Panc1 (cell line): ENCODE results near the gene ENTPD2. TPM values are rescaled to one million over a fixed set of nuclear protein-coding genes. Genes with fewer than 3 reads are reported as not detected.

Experiments used
- ATAC-seq: fragments of 200-7000 bp; cut with Tn5 transposase; 2 replicates; pipeline ENCODE4 v1.9.1; 2020; ENCODE audit warnings: mild to moderate bottlenecking, moderate library complexity
- BruUV-seq: library from RNA; stranded (reverse); fragments of 400-500 nt; replicated peaks from 2 replicates; lab custom pipeline; 2021; lab: Mats Ljungman, UMichigan
- CTCF ChIA-PET: fragments of 300-600 bp; sonication (Branson Sonifier 250); formaldehyde crosslinking; loops from one replicate; lab custom pipeline; 2022; ENCODE audit warnings: antibody characterized with exemption; lab: Charles Lee
- POLR2A ChIA-PET: fragments of 300-600 bp; sonication (Branson Sonifier 250); formaldehyde crosslinking; loops from one replicate; lab custom pipeline; 2022; ENCODE audit warnings: antibody characterized with exemption; lab: Charles Lee
- DNase-seq: peaks from one replicate; pipeline ENCODE4 v3.0.0-alpha.2; 2010; ENCODE audit warnings: low read depth, low spot score
- H3K27ac ChIP-seq: 2 replicates; pipeline ENCODE4 v1.5.1; 2011; ENCODE audit warnings: mild to moderate bottlenecking, low read length, inconsistent platforms
- H3K27me3 ChIP-seq: fragments of 200-500 bp; sonication (Bioruptor generic); 2 replicates; pipeline ENCODE4 v1.6.0; 2014; ENCODE audit warnings: low read length, inconsistent platforms; ENCODE audit not compliant: control insufficient read depth, insufficient read depth
- H3K36me3 ChIP-seq: fragments of 200-500 bp; sonication (Bioruptor generic); 2 replicates; pipeline ENCODE4 v1.5.1; 2014; ENCODE audit warnings: inconsistent platforms, mild to moderate bottlenecking, low read length, moderate library complexity; ENCODE audit not compliant: control insufficient read depth, insufficient read depth
- H3K4me1 ChIP-seq: 2 replicates; pipeline ENCODE4 v1.5.1; 2011; ENCODE audit warnings: inconsistent platforms, mild to moderate bottlenecking, low read length, moderate library complexity; ENCODE audit not compliant: control insufficient read depth, insufficient read depth
- H3K4me3 ChIP-seq, 2 experiments: 2 replicates each; pipeline ENCODE4 v1.5.1; 2011 to 2012; ENCODE audit warnings: low read depth in 2 of 2, low read length in 2 of 2, mild to moderate bottlenecking in 2 of 2, inconsistent platforms in 1 of 2, moderate library complexity in 1 of 2
- H3K9me3 ChIP-seq: fragments of 200-500 bp; sonication (Bioruptor generic); 2 replicates; pipeline ENCODE4 v1.5.1; 2014; ENCODE audit warnings: low read depth, mild to moderate bottlenecking, inconsistent platforms, low read length, moderate library complexity; ENCODE audit not compliant: control insufficient read depth, insufficient read depth
- CTCF ChIP-seq: fragments of 450-650 bp; IDR thresholded peaks from 2 replicates; pipeline ENCODE4 v1.5.1; 2017; ENCODE audit warnings: mild to moderate bottlenecking
- POLR2AphosphoS5 ChIP-seq: IDR thresholded peaks from 2 replicates; pipeline ENCODE4 v1.6.1; 2012; ENCODE audit warnings: mild to moderate bottlenecking, low read depth, low read length, moderate library complexity
- REST ChIP-seq, 2 experiments: IDR thresholded peaks; 2 replicates each; pipeline ENCODE4 v1.6.1; 2011 to 2012; ENCODE audit warnings: low read depth in 2 of 2, control low read depth in 1 of 2, low read length in 1 of 2, mild to moderate bottlenecking in 1 of 2, moderate library complexity in 1 of 2; ENCODE audit not compliant: insufficient read depth in 1 of 2
- SIN3A ChIP-seq: IDR thresholded peaks from 2 replicates; pipeline ENCODE4 v1.6.1; 2012; ENCODE audit warnings: low read depth, mild to moderate bottlenecking, low read length, moderate library complexity, borderline replicate concordance; ENCODE audit not compliant: insufficient read depth
- TCF7L2 ChIP-seq: IDR thresholded peaks from 2 replicates; pipeline ENCODE4 v1.6.1; 2011; ENCODE audit warnings: mild to moderate bottlenecking, low read depth, low read length, inconsistent platforms
- in situ Hi-C: cut with HindIII; loops from 2 replicates; pipeline ENCODE4 v1.10.0; 2016; ENCODE audit warnings: low sequenced_read_pairs, low pct_unique_long_range_greater_than_20kb
- intact Hi-C: fragments of 100-400 bp; cut with micrococcal nuclease; formaldehyde crosslinking; loops from one replicate; pipeline ENCODE4 v1.10.0; 2022; ENCODE audit not compliant: unreplicated experiment
- total RNA-seq: library from RNA; stranded (reverse); gene quantifications from one replicate; pipeline ENCODE4 v1.2.1, GENCODE V29; 2021; ENCODE audit not compliant: unreplicated experiment

The ENTPD2 gene
- total RNA-seq, 1 experiment from 2014 or later: 2.8 TPM

DNA sequence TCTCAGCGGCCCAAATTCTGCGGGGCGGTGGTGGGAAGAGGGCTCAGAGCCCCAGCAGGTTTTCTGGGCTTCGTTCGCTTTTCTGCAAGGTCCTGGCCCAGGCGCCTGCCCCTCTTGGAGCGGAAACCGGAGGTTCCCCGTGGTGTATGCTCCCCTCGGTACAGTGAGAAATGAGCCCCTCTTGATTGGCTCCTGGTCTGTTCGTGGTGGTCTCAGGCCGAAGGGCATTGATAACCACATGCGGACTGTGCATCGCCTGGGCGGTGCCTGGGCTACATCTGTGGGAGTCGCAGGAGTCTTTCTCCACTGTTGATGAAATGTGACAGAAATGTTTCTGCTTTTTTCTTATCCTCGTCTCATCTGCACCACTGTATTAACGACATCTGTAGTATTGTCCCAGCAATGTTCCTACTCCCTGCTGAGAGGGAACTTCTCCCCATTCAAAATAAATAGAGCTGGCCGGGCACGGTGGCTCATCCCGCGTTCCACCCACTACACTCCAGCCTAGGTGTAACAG, 33.6 kb upstream of the ENTPD2 start:
- no peaks in the 10 kb centered on the region for H3K27me3 ChIP-seq
- in situ Hi-C loops (no loop called here), intact Hi-C loops (no loop called here)
- no peaks in the 10 kb centered on the region for H3K9me3 ChIP-seq
- TF ChIP-seq TCF7L2 (no peak), CTCF (no peak), REST (IDR thresholded peaks at IDR 0.05; ENCODE audit: insufficient read depth in 1 of 2, low read depth in 2 of 2, low read length in 1 of 2) (no peak), POLR2AphosphoS5 (no peak), SIN3A (no peak)
- no TSS peak for BruUV-seq
- ChIA-PET CTCF (no interaction called here), POLR2A (no interaction called here)
- peak overlapping the region; percentile 88 for H3K27ac ChIP-seq
- H3K36me3 ChIP-seq: no peaks in the 10 kb centered on the region; the same call in 1 of the 2 replicates
- peak overlapping the region; percentile 63 to 73 for H3K4me3 ChIP-seq
- peaks cover 38% of the 10 kb centered on the region for H3K4me1 ChIP-seq
- ATAC-seq (no peak), DNase-seq (no peak)

DNA sequence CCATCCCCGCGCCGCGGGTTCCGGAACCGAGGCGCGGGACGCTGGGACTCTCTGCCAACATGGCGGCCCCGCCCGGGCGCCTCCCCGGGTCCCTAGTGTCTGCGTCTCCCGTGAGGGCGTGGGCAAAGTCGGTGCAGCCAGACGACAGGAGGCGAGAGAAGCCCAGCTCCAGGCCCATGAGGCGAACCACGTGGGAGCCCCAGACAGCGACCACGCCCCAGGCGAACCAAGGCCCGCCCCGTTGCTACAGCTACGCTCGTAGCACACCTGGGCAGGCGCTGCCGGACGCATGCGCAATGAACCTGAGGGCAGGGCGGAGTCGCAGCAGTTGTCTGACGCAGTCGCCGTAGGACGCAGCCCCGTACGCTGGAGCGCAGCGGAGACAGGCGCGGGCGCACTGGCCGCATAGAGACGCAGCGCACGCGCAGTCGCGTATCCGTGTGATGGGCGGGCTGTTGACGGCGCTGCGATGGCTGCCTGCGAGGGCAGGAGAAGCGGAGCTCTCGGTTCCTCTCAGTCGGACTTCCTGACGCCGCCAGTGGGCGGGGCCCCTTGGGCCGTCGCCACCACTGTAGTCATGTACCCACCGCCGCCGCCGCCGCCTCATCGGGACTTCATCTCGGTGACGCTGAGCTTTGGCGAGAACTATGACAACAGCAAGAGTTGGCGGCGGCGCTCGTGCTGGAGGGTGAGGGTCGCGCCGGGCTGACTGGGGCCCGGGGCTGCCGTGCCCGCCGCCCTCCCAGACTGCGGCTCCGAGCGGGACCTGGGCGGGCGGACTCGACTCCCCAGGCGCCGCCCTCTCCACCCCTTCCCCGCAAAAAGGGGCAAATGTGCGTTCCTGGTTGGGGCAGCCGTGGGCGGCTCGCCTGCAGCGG, 32.9 kb upstream of the ENTPD2 start, which contains the start of gene MAN1B1:
MAN1B1 (plus strand) TSS at position 455 of the 878 bp plus-strand sequence; CDS start at position 470, 15 bp downstream.
- intact Hi-C loops: no loop called here
- no TSS peak for BruUV-seq
- in situ Hi-C loops: no loop called here
- Histone ChIP-seq H3K27me3 (no peaks in the 10 kb centered on the region), H3K4me1 (peaks cover 40% of the 10 kb centered on the region), H3K4me3 (peak within 1 kb of the TSS; percentile 63 to 73), H3K27ac (peak within 1 kb of the TSS; percentile 88), H3K9me3 (no peaks in the 10 kb centered on the region), H3K36me3 (no peaks in the 10 kb centered on the region; the same call in 1 of the 2 replicates)
- ATAC-seq (peak; percentile 91), DNase-seq (peak; percentile 91)
- CTCF ChIA-PET: interaction anchor here (0.5 to 0.7 kb wide), 3 partner anchors 19 to 150 kb away, joined by 3 to 5 read pairs (median 3); no protein-coding TSS in a partner anchor
- TF ChIP-seq REST (IDR thresholded peaks at IDR 0.05; ENCODE audit: insufficient read depth in 1 of 2, low read depth in 2 of 2, low read length in 1 of 2): peak in 1 of 2 experiments; percentile 71; a peak in 1 of 4 replicates
- TF ChIP-seq CTCF: no peak
- TF ChIP-seq TCF7L2: no peak
- TF ChIP-seq POLR2AphosphoS5: peak; percentile 70
- peak; percentile 53; the same call in 1 of the 2 replicates for TF ChIP-seq SIN3A
- POLR2A ChIA-PET: interaction anchor here (0.6 kb wide), 2 partner anchors 13 to 92 kb away, joined by 4 to 6 read pairs; no protein-coding TSS in a partner anchor
